ENCODE measurements around the gene CMSS1. TPM values are rescaled to one million over a fixed set of nuclear protein-coding genes. Genes with fewer than 3 reads are reported as not detected.

Gene CMSS1
- total RNA-seq, 1 experiment from 2014 or later, result 64.1 TPM

GRCh38 chr3:99945328-99945995 lies 127.8 kb downstream of the CMSS1 start:
- Histone ChIP-seq H3K9ac (ENCODE audit: low read length) (no peak overlapping the region), H3K27me3 (ENCODE audit: insufficient read depth, low read length) (no peaks in the 10 kb centered on the region), H3K9me2 (ENCODE audit: insufficient read depth) (no peaks in the 10 kb centered on the region), H3K4me1 (ENCODE audit: control insufficient read depth in 1 of 2, insufficient read depth in 2 of 2, low read length in 2 of 2) (no peaks in the 10 kb centered on the region), H3K79me2 (ENCODE audit: insufficient read depth, low read length) (no peaks in the 10 kb centered on the region), H3K4me2 (ENCODE audit: low read length) (no peak overlapping the region), H3K36me3 (ENCODE audit: control insufficient read depth in 1 of 2, insufficient read depth in 2 of 2, low read length in 2 of 2) (no peaks in the 10 kb centered on the region), H4K20me1 (ENCODE audit: insufficient read depth) (no peaks in the 10 kb centered on the region; the same call in 1 of the 2 replicates), H3K4me3 (replicated peaks in 1 of 2; ENCODE audit: low read depth in 1 of 2, low read length in 2 of 2) (no peak overlapping the region), H3K27ac (ENCODE audit: low read depth, low read length) (no peak overlapping the region), H3K9me3 (ENCODE audit: control insufficient read depth in 1 of 2, insufficient read depth in 1 of 2, low read depth in 1 of 2, low read length in 2 of 2) (no peaks in the 10 kb centered on the region), H2AFZ (ENCODE audit: low read depth, low read length, poor library complexity, severe bottlenecking) (no peak overlapping the region)
- no peak for ATAC-seq
- TF ChIP-seq ZNF274 (IDR thresholded peaks at IDR 0.05; ENCODE audit: low read depth, low read length) (no peak), JUND (IDR thresholded peaks at IDR 0.05) (no peak)
- BruUV-seq (replicated peaks), result no TSS peak
- POLR2A ChIA-PET, result no interaction called here
- RAD21 ChIA-PET (ENCODE audit: low non-redundant PET in 1 of 2, low total read pairs in 2 of 2, uncharacterized antibody in 2 of 2, unreplicated experiment in 2 of 2), result no interaction called here
- intact Hi-C loops (cut with micrococcal nuclease), result no loop called here
- CTCF ChIA-PET, result no interaction called here
- DNase-seq (ENCODE audit: low read depth, low spot score), result no peak

- Histone ChIP-seq H3K36me3 (ENCODE audit: control insufficient read depth in 1 of 2, insufficient read depth in 2 of 2, low read length in 2 of 2) (no peaks in the 10 kb centered on the region), H3K79me2 (ENCODE audit: insufficient read depth, low read length) (no peaks in the 10 kb centered on the region), H4K20me1 (ENCODE audit: insufficient read depth) (no peaks in the 10 kb centered on the region; the same call in 1 of the 2 replicates), H3K4me2 (ENCODE audit: low read length) (no peak overlapping the region), H2AFZ (ENCODE audit: low read depth, low read length, poor library complexity, severe bottlenecking) (no peak overlapping the region), H3K9me3 (ENCODE audit: control insufficient read depth in 1 of 2, insufficient read depth in 1 of 2, low read depth in 1 of 2, low read length in 2 of 2) (no peaks in the 10 kb centered on the region), H3K4me3 (replicated peaks in 1 of 2; ENCODE audit: low read depth in 1 of 2, low read length in 2 of 2) (no peak overlapping the region), H3K27me3 (ENCODE audit: insufficient read depth, low read length) (no peaks in the 10 kb centered on the region), H3K27ac (ENCODE audit: low read depth, low read length) (no peak overlapping the region), H3K4me1 (ENCODE audit: control insufficient read depth in 1 of 2, insufficient read depth in 2 of 2, low read length in 2 of 2) (no peaks in the 10 kb centered on the region), H3K9ac (ENCODE audit: low read length) (no peak overlapping the region), H3K9me2 (ENCODE audit: insufficient read depth) (no peaks in the 10 kb centered on the region)
- ChIA-PET POLR2A (no interaction called here), CTCF (no interaction called here), RAD21 (ENCODE audit: low non-redundant PET in 1 of 2, low total read pairs in 2 of 2, uncharacterized antibody in 2 of 2, unreplicated experiment in 2 of 2) (no interaction called here)
- BruUV-seq (replicated peaks), result no TSS peak
- no peak for ATAC-seq
- TF ChIP-seq POLR2AphosphoS5 (IDR thresholded peaks at IDR 0.05; ENCODE audit: low read depth, low read length) (no peak), ELF1 (IDR thresholded peaks at IDR 0.05; ENCODE audit: borderline replicate concordance, low read depth) (no peak), JUND (IDR thresholded peaks at IDR 0.05) (no peak), POLR2A (IDR thresholded peaks at IDR 0.05; ENCODE audit: borderline replicate concordance, extremely low read depth, insufficient read depth, insufficient read length) (no peak), CBX3 (IDR thresholded peaks at IDR 0.05; ENCODE audit: low read depth) (no peak), CTCF (IDR thresholded peaks at IDR 0.05 in 2 of 3, conservative IDR thresholded peaks at IDR 0.05 in 1 of 3; ENCODE audit: borderline replicate concordance in 1 of 3, insufficient read depth in 1 of 3, low read depth in 2 of 3, low read length in 2 of 3) (no peak), TCF7L2 (IDR thresholded peaks at IDR 0.05; ENCODE audit: borderline replicate concordance, extremely low read depth, insufficient read depth, insufficient read length) (no peak), ZBTB33 (IDR thresholded peaks at IDR 0.05; ENCODE audit: extremely low read depth, insufficient replicate concordance, low read length) (no peak), EZH2 (IDR thresholded peaks at IDR 0.05) (no peak)
- DNase-seq (ENCODE audit: low read depth, low spot score), result no peak
- intact Hi-C loops (cut with micrococcal nuclease), result no loop called here
Observed at GRCh38 chr3:99947356-99947755, 129.7 kb downstream of the CMSS1 start.
